NCI-H2227 treated with DMSO at 0.1 percent for 48 hours (cell line): ENCODE data around the gene HIPK2.

ENCODE experiments used
- DNase-seq: peaks from one replicate; lab custom pipeline; 2025; lab: John Stamatoyannopoulos, UW

HIPK2 gene

DNA sequence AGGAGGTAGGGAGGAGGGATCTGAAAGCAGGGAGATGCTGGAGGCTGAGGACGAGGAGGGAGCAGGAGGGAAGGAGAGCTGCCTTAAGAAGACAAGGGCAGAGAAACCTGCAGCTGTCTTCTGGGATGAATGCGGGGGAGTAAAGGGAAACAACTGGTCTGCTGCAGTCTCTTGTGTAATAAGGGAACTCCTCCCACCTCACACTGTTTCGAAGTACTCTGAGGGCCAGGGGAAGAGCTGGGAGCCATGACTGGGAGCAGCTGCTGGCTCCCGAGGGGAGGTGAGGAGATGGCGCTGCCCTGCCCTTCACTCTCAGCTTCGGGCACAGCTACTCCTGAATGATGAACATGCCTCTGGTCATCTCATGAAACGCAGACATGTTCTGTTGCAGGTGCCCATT, 189.2 kb downstream of the HIPK2 start:
- DNase-seq, result peak; percentile 54

DNA sequence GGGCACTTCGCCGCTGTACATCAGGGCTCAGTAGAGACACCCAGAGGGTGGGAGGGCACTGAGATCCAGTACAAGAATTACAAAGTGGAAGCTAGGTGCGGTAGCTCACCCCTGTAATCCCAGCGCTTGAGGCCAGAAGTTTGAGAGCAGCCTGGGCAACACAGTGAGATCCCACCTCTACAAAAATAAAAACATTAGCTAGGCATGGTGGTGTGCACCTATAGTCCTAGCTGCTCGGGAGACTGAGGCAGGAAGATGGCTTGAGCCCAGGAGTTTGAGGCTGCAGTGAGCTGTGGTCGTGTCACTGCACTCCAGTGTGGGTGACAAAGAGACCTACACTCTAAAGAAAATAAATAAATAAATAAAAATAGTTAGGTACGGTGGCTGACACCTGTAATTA, 190.3 kb downstream of the HIPK2 start:
- DNase-seq, result no peak

DNA sequence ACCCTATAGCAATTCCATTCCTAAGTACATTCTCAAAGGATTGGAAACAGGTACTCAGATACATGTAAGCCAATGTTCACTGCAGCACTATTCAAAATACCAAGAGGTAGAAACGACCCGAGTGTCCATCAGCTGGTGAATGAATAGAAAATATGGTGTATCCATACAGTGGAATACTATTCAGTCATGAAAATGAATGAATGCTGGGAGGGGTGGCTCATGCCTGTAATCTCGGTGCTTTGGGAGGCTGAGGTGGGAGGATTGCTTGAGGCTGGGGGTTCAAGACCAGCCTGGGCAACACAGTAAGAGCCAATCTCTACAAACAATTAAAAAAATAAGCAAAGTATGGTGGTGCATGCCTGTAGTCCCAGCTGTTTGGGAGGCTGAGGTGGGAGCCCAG, 191.5 kb downstream of the HIPK2 start:
- DNase-seq, result no peak

DNA sequence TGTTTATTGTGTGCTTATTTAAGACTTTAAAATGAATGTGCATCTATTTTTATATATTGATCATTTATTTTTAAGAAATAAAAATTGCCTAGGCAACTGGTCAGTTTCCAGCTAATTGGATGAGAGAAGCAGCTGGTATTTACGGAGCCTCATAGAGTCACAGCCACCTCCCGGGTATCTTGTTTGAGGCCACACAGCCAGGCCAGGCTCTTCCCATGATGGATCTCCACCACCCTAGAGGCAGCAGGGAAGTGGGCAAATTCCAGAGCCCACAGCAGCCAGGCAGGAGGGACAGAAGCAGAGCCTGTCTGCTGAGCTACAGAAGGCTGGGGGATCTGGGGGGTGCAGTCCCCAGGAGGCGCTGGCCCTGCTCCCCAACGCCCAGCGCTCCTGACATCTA, 192.8 kb downstream of the HIPK2 start:
- no peak for DNase-seq

DNA sequence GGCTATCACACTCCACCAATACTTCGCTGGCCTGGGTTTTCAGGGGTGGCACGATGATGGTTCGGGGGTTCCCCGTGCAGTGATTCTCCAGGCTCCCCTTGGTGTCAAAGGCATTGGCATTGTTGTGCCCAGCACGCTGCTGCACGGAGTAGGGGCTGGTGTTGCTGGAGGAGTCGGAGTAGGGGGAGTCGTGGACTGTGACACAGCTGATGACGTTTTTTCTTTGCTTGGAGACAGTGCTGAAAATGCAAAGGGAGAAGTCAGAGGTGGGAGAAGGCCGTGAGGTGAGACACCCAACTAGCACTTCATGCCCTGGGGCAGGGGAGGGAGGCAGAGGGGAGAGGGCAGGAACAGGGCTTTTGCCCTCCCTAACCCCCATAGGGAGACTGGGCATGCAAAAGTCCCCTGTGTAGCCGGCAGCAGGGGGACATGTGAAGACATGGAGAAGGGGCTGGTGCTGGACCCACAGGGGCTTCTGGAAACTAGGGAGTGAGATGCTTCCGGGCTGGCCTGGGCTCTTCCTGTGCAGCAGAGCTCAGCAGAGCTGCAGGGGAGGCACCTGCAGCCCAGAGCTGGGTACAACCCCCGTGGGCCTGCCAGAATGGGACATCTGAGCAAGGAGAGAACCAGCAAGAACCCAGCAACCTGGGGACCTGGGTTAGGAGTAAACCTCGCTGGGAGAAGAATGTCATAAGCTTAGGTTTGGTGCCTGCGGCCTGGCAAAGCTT, 193.8 kb downstream of the HIPK2 start:
- DNase-seq, result no peak

DNA sequence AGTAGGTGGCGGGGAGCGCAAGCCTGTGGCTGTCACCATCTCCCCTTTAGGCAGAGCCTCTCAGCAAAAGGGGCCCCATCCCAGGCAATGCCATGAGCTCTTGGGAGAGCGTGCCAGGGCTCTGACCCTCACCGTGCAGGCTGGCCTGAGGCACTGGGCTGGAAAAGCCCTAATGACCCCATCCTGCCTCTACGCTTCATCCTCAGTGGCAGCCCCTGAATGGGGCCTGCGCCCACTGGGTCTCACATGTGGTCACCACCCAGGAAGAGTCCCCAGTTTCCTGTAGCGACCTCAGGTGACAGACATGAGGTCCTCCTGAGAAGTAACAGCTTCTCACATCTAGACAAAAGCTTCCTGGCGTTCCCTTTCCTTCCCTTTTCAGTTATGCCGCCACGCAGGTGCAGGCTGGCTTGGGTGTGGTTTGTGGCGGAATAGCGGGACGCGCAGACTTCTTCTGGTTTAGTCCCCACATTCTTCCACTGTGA, 195.1 kb downstream of the HIPK2 start:
- no peak for DNase-seq

DNA sequence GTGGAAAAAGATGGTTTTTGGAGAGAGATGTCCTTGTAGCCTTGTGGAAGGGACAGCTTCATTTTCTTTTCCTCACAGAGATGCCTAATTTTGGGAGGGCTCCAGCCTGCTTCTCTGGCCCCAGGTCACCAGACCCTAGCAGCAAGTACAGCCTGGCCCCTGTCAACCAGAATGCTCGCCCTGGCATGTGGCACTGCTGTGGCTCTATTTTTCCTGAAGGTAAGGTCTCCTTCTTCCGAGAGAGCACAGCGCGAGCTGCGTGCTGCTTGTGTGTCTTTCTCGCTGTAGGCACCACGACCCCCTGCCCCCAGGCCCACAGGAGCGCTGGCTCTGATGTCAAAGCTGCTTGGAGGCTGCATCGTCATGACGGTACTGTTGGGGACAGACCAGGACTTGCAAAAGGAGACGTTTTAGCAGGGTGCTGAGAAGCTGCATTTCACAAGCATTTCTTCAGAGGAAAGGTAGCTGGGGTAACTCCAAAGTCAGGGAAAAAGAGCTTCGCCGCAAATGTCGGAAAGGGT, 195.6 kb downstream of the HIPK2 start:
- no peak for DNase-seq

DNA sequence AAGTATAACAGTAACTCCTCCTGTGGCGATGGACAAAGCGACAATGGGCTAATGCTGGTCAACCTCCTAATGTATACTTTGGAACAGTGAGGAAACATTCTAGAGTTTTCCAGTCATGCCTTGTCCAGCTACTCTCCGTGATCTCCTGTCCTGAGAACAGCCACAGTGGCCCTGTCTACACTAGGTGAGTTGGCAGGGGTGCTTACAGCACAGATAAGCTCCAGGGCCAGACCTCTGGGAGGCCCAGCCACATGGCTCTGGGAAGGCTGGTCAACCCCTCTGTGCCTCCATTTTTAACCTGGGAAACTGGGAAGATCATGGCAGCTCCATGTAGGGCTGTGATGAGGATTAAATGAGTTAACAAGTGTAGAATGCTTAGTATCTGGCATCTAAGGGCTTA, 197.4 kb downstream of the HIPK2 start:
- DNase-seq, result no peak

DNA sequence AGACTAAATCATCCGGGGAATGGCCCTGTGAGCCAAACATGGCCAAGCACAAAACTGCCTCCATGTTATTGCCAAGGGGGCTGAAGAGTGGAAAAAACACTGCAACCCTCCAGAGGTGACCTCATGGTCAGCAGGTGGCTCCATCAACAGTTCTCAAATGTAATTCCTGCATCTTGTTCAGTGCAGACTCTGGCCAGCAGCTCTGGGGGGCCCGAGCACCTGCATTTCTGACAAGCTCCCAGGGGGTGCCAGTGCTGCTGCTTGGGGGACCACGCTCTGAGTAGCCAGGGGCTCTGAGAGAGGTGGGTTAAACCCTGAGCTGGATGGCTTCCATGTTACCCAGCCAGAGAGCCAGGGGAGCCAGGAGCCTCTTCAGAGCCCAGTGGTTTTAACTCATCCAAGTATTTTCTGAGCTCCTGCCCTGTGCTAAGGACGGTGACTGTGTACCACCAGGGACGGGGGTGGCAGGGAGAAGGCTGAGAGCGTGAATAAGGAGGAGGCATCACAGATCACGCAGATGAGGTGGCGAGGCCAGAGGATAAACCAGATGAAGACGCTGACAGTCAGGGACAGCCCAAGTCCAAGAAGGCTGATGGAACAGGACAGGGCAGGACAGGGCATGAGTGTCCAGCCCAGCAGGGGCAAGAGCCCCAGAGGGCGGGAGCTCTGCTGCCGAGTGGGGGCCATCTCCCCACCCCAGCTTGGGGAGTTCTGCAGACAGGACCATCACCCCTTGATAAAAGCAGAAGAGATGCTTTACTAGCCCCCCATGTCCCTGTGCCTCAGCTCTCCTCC, 201.4 kb downstream of the HIPK2 start:
- no peak for DNase-seq

DNA sequence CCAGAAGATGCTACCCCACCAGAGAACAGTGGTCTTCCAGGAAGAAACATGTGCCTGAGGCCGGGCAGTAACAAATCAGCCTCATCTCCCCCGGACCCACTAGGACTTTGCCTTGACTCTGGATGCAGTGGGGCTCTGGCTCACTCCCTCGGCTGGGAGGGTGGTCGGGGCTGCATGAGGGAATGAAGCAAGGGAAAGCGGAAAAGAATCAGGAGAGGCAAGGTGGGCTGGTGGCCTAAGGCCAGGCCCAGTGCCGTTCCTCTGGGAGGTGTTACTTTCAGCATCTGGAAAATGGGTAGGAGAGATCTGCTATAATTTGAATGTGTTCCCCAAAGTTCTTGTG, 202.5 kb downstream of the HIPK2 start:
- DNase-seq, result no peak

DNA sequence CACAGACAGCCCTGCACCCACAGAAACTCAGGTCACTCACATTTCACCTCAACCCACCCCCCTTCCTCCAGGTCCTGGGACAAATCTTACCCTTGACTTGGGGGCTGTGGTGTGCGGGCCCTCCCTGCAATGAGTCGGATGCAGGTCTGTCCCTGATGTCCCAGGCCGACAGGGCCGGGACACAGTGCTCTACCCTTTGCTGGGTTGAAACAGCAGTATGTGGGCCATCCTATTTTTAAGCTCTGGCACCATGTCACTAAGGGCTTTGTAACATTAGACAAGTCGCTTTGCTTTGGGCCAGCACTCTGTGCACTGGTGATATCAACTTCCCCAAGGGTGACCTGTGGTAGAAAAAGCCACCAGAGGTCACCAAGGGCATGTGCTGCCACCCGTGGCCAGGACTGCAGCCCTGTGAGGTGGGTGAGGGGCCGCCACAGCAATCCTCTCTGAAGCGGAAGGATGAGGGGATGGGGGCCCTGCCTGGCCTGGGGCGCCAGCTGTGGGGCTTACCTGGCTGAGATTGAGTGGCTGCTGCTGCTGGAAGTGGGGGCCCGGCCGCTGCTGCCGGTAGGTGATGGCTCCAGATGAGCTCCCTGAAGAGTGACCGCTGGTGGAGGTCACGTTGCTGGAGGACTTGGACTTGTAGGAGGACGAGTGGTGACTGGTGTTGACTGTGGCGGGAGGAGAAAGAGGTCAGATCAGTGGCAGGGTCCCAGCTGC, 203.0 kb downstream of the HIPK2 start:
- no peak for DNase-seq

DNA sequence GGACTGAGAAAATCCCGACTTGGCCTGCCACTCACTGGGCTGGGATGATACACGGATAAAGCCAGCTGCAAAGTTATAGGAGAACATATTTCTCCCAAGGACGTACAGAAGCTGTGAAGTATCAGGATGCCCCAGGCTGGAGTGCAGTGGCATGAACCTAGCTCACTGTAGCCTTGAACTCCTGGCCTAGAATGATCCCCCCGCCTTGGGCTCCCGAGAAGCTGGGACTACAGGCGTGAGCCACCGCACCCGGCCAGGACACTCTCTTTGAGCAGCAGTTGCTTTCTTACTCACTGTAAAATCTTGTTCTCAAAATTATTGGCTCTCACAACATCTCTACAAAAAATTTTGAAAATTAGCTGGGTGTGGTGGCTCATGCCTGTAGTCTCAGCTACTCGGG, 203.9 kb downstream of the HIPK2 start:
- DNase-seq, result no peak

DNA sequence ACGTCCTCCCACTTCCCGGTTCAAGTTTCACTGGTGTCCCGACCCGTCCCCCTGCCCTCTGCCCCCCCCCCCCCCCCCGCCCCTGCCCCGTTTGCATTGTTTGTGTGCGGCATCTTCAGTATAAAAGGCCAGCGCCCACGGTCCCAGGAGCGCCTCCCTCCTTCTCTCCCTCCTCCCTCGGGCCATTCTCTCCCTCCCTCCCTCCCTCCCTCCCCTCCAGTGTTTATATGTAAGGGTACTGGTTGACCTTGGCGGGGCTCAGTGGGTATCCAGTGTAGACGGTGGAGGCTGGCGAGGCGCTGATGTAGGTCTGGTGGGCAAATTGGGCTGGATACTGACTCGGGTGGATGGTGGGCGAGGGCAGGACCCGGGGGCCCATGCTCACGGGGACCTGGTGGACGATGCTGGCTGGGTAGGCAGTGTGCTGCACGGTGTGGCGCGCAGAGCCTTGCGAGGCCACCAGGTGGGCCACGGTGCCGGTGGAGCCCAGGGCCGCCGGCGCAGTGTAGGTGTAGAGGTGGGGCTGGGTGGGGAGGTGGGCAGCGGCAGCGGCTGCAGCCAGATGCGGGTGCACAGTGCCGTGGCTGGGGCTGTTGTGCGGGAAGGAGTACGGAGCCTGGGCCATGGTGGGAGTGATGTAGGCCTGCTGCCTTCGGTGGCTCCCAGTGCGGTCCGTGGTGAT, 205.0 kb downstream of the HIPK2 start:
- no peak for DNase-seq

DNA sequence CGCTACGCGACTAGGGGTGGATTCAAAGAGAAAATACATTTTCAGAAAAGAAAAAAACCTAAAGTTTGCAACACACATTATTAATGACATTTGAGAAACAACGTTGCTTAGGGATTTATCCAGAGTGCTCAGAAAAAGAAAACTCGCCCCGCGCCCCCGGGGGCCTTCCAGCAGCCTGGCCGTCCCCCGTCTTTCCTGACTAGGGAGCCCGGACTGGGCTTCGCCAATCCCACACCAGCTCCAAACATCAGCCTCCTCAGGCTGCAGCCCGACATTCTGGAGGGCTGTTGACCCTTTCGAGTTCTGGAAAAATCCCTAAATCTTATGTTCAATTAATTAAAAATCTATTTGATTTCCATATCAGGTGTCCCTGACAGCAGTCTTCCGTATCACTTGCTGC, 205.7 kb downstream of the HIPK2 start:
- no peak for DNase-seq

DNA sequence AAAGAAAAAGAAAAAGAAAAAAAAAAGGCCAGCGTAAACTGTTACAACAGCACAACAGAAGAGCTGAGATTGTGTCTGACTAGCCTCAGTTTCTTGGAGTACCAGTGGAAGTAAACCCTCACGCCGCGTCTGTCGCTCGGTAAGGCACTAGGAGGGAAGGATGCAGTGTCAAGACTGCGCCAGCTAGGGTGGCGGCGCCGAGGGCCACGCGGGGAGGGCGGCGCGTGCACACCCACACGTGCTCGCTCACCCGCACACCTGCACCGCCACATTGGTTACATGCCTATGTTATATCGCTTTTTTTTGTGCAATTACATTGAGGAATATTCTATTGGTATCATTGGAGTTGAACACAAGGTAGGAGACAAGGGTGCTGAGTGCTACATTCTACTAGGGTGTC, 206.1 kb downstream of the HIPK2 start:
- DNase-seq, result no peak

DNA sequence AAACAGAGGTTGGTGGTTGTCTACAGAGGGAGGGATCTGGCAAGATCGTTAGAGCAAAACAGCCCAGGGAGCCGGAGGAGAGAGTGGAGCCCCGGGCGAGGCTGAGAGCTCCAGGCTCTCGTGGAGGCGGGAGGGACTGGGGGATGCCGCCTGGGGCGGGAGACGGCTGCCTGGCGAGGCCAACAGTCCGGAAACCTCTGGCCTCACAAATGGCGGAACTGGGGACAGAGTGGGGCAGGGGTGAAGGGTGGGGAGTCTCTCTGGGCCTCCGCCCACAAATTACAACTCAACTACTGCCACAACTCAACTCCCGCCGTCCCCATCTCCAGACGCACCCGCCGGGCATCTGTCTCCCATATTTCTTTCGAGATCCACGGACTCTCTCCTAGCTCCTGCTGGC, 206.6 kb downstream of the HIPK2 start:
- no peak for DNase-seq

DNA sequence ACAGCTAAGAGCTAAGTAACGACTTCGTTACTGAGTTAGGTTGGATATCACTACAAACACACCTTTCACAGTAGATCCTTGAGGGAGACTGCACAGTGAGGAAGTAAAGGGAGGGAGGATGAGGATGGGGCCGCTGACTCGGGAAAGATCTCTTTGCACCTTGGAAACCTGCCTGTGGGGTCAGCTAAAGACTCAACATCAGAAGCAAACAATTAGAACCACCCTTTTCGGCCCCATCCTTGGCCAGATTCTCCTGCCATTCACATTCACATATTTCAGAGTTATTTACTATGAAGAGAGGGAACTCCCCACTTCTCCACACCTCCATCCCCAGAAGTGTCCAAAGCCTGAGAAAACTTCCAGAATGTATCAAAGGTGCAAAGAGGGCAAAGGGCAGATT, 207.2 kb downstream of the HIPK2 start:
- DNase-seq, result no peak

DNA sequence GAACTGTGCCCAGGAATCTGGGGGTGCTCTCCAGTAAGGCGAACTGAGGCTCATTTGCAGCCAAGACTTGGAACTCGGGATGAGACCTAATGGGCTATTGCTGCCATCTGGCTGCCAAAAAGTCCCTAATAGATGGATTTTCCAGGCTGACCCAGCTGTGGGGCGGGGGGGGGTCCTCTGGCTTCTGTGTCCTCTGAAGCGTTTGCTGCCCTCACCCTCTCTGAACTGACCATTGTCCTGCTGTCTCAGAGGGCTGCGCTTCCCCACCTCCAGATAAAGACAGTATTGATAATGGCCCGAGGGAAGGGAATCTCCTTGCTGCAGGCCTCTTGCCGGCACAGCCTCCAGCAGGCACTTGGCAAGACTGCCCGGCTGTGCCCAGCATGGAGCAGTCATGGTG, 207.7 kb downstream of the HIPK2 start:
- no peak for DNase-seq

DNA sequence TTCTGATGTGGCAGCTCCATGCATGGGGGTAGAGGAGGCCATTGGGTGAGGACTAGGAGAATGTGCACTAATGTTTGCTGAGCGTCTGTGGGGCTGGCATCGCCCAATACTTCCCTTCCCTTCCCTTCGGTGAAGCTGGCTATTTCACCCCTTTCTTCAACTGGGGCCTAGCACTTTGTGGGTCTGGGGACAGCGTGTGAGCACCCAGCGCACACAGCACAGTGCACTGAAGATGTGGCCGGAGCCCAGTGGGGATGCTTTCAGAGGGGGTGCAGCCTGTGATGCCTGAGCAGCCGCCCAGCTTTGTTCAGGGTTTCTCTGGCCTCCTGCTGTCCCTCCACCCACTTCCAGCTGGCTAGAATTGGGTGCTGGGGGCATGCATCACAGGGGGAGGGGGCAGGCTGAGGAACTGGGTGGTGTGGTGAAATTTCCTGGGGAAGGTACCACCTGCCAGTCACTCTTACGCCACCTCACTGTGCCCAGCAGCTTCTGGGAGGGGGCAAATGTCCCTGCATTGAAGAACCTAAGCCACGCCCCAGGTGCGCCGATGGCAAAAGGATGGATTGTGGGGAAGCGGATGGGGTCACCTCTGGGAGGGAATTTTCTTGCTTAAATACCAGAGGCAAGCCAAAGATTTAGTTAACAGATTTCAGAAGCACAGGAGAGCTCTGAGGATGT, 208.8 kb downstream of the HIPK2 start:
- DNase-seq, result no peak

DNA sequence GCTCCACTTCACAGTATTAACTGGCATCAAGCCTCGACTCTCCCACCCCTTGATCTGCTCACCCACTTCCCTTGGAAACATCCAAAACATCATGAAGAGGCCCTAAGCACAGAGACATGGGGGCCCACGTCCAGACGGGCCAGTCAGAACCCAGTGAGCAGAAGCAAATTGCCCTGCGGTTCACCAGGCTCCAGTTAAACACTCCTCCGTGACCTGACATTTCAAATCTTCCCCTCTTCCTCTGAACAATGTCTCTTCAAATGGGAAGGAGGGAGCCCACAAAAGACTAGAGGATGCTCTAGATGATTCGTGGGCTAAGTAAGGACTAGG, 209.5 kb downstream of the HIPK2 start:
- DNase-seq, result no peak

DNA sequence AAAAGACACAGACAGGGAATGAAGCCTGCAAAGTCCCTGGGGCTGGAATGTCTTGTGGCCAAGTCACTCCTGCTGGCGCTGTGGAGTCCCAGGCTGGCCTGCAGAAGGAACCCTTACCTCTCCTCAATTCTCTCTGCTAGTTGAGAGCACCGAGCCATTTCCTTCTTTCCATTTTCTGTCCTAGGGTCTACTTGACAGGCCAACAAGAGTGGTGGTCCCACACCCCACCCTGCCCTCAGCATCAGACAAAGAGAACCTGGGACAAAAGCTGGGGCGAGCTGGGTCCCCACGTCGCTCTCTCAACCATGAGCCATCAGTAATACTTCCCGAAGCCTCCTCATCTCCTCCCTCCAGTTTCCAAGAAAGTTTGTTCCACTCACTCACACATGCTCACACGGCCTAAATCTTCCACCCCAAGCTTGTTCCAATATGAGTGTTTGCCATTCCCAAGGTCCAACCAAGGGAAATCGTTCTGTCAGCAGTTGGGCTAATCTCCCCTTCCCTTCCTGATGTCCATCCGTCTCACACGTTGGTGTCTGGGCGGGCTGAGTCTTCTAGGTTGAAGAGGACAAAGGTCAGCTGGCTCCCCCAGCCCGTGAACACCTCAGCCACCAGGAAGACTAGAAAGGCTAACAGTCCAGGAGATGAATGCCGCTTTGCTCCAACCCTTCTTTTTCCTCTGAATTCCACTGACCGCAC, 210.0 kb downstream of the HIPK2 start:
- DNase-seq, result no peak
